Skeletal muscle cell (primary cell): ENCODE results near the gene ALDH7A1.
A peak's percentile ranks its signal among the peaks of the same experiment; 100 is the strongest.

Source experiments
- DNase-seq: peaks from one replicate; pipeline ENCODE4 v3.0.0-alpha.2; 2010; ENCODE audit warnings: low read depth
- H3K4me3 ChIP-seq: 2 replicates; pipeline ENCODE4 v1.5.1; 2011; ENCODE audit warnings: low read depth, mild to moderate bottlenecking, control low read depth, low read length, moderate library complexity

ALDH7A1 gene

DNA sequence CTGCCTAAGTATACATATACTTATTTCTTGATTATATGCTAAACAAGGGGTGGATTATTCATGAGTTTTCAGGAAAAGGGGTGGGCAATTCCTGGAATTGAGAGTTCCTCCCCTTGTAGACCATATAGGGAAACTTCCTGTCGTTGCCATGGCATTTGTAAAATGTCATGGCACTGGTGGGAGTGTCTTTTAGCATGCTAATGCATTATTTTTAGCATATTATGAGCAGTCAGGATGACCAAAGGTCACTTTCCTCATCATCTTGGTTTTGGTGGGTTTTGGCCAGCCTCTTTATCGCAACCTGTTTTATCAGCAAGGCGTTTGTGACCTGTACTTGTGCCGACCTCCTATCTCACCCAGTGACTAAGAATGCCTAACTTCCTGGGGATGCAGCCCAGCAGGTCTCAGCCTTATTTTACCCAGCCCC is 80.9 kb downstream of the ALDH7A1 start:
- DNase-seq, result no peak
- H3K4me3 ChIP-seq, result no peak overlapping the region

DNA sequence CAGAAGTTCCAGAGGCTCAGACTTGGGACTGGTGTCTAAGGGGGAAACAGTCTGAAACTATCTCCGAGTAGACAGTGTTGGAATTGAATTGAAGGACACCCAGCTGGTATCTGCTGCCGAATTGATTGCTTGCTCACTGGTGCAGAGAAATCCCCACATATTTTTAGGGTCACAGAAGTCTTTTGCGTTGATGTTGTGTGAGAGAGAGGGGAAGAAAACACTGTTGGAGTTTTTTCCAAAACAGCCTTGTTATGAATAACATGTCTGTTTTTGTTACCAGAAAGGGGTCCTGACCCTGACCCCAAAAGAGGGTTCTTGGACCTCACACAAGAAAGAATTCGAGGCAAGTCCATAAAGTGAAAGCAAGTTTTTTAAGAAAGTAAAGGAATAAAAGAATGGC is 81.3 kb downstream of the ALDH7A1 start:
- no peak for DNase-seq
- no peak overlapping the region for H3K4me3 ChIP-seq

DNA sequence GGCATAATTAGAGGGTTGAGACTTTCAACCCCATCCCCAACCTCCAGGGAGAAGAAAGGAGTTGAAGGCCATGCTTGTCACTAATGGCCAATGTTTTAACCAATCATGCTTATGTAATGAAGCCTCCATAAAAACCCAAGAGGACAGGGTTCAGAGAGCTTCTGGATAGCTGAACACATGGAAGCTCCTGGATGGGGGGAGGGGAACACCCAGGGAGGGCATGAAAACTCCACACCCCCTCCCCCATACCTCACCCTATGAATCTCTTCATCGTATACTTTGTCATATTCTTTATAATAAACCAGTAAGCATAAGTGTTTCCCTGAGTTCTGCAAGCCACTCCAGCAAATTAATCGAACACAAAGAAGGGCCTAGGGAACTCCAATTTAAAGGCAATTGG is 81.7 kb downstream of the ALDH7A1 start:
- no peak for DNase-seq
- no peak overlapping the region for H3K4me3 ChIP-seq

DNA sequence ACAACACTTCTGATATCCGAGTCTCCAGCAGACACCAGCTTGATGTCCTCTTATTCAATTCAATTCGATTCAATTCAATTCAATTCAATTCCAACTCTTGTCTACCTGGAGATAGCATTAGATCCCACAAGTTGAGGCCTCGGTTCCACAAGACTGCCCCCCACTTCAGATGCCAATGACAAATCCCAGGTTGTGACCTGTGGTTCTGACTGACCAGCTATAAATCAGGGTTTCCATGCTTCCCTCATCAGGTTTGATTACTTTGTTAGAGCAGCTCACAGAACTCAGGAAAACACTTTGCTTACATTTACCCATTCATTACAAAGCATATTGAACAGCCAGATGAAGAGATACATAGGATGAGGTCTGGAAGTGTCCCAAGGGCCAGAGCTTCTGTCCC is 82.6 kb downstream of the ALDH7A1 start:
- DNase-seq, result no peak
- no peak overlapping the region for H3K4me3 ChIP-seq

DNA sequence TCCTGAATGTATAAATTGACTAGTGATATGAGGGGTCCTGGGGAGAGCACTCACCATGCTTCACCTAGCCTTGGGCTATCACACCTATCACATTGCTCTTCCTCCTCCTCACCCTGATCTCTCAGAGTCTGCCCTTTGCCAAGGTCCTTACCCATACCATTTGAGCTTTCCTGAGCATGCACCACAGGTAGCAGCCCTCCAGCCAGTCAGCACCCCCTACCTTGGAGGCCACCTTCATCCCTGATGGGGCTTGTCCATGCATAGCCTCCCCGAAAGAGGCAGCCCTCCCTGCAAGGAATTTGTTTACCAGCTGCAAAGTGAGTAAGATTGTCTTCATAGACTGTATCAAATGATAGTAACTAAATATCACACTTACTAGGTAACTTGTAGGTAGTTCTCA is 83.1 kb downstream of the ALDH7A1 start:
- no peak overlapping the region for H3K4me3 ChIP-seq
- DNase-seq, result no peak

DNA sequence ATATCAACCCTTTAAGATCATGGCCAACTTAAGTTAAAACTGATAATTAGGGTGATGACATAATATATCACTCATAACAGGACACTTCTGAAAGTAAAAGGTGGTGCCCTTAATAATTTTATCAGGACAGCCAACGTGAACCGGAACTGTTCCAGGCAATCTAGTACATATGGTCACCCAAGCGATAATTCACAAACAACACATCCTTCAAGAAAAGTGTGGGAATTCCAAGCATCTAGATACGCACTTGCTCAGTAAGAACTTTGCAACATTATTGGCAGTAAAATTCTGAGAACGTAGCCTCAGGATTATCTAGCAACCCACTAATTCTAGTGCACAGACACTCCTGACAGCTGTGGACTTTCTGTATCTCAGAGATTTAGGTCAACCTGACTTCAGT is 85.7 kb downstream of the ALDH7A1 start:
- no peak overlapping the region for H3K4me3 ChIP-seq
- DNase-seq, result no peak

DNA sequence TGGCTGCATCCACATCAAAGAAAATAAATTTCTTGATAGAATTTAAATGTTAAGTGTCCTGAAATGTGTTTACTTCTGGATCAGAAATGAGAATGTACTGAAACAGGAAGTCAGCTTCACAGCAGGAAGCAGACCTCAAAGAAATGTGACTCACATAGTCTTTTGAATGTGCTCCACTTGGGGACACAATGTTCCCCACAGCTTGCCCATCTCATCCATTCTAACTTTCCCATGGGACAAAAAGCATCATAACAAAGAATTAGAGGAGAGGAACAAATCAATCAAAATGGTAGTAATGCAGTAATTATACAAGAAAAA is 86.1 kb downstream of the ALDH7A1 start:
- DNase-seq, result peak; percentile 71
- H3K4me3 ChIP-seq, result no peak overlapping the region

DNA sequence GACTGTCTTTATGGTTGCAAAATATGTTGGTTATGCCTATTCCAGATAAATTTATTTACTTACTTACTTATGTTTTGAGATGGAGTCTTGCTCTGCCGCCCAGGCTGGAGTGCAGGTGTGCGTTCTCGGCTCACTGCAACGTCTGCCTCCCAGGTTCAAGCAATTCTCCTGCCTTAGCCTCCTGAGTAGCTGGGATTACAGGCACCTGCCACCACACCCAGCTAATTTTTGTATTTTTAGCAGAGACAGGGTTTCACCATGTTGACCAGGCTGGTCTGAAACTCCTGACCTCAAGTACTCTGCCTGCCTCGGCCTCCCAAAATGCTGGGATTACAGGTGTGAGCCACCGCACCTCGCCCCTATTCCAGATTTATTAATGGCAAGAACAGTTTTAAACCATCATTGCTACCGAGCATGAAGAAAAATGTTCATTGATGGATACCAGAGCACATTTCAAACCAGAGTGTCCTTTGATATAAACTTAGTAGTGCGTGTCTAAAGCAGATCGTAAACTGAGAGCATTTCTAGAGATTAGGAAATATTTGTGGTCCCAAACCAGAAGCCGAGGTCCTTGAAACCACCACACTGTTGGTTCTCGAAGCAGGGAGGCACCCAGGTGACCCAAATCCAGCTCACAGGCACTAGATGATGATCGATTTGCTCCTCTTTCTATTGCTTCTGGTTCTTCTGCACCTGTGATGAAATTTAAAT is 86.6 kb downstream of the ALDH7A1 start:
- no peak overlapping the region for H3K4me3 ChIP-seq
- DNase-seq, result no peak

DNA sequence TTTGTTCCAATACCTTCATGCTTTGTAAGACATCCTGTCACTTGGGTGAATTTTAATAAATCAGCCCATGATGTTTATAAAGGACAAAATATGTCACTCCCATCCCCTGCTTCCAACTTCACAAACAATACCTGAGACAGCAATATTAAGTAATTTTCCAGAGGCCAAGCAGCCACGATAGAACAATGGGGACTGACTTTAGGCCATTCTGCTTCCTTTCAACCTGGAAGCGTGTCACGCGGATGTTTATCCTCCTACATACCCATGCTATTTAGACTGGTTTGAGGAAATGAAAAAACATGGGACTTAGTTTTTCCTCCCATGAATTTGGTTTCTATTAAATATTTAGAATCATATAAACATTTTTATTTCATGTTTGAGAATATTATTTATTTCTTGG is 88.9 kb downstream of the ALDH7A1 start:
- no peak overlapping the region for H3K4me3 ChIP-seq
- DNase-seq, result no peak

DNA sequence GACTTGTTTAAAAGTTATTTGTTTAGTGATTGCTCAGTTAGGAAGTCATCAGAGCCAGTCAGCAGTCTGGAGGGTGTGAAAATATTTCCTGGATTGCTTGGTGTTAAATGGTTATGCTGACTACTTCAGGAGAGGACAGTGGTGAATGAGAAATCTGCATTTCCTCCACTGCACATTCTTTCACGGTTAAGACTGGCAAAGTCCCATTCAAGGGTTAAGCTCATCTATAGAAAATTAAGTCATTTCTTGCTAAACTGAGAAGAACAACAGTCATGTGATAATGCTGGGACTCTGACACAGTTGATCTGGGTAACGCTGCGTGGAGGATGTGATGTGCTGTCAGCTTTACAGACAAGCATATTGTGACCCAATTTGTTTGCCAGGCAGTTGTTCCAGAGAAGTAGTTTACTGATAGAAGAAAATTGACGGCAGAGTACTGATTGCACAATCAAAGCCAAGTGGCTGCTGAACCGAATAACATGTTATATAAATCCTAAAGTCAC is 91.4 kb downstream of the ALDH7A1 start:
- H3K4me3 ChIP-seq, result no peak overlapping the region
- no peak for DNase-seq

DNA sequence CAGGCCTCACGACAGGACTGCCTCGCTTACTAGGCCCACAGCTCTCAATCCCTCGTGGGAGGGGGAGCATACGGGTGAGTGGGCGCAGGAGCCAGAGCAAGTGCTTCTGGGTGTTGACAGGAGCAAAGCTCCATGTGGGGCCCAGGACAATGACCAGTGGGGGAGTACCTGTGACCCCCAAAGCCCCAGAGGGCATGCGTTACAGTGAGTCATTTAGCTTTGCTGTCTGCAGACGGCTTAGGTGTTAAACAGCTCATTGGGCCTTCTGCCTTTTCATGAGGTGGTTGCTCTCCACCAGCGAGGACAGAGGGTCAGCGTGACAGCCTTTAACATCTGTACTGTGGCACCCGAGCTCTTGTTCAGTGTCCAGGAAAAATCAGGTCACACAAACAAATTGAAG is 93.6 kb downstream of the ALDH7A1 start:
- no peak for DNase-seq

DNA sequence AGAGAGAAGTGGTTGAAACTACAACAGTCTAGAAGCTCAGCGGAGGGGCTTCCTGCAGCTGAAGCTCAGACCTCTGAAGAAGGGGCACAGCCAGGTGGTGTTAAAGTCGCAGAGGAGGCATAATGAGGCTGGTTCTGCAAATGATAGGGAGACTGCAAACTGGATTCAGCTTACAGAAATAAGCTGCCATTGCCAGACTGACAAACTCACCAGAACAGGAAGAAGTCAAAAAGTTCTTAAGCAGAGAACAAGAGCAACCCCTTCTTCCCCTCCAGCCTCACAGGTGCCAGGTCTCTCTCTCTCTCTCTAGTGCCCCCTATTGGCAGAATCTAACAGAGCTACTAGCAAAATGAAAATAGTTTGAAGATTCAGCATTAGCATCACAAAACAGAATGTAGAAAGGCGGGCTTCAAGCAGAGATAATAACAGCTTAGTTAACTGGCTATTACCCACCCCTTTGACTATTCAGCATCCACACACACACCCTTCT is 95.1 kb downstream of the ALDH7A1 start:
- H3K4me3 ChIP-seq, result no peak overlapping the region
- DNase-seq, result no peak

More for the DNA sequence above, 93.6 kb downstream of the ALDH7A1 start:
- H3K4me3 ChIP-seq, result no peak overlapping the region

DNA sequence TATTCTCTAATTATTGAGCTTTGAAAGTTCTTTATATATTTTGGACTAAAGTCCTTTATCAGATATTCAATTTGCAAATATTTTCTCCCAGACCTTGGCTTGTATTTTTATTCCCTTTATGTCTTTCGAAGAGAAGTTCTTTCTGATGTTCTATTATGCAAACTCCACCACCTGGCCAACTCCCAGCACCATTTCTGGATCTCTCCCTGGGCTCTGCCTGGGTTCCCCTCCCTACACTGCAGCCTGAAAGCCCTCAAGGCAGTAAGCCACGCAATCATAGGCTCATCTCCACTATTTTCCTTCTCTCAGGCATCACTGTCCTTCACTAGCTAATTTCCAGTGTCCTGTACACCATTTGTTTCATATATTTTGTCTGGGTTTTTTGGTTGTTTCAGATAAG is 95.7 kb downstream of the ALDH7A1 start:
- DNase-seq, result no peak
- no peak overlapping the region for H3K4me3 ChIP-seq

DNA sequence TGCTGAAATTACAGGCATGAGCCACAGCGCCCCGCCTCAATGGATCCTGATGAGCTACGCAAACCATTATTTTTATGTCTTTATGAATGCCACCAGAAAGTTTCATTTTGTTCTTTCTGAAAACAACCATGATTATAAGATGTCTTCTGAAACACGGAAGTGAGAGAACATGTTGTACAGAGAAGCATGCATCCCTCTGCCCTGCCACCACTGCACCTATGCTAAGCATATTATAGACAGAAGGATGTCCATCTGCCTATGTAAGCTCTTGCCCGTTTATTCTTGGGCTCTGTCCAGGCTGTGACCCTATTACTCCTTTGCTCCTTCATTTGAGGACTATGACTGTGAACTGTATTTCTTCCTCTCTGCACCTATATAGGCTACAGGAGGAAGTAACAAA is 97.5 kb downstream of the ALDH7A1 start:
- no peak overlapping the region for H3K4me3 ChIP-seq
- no peak for DNase-seq

DNA sequence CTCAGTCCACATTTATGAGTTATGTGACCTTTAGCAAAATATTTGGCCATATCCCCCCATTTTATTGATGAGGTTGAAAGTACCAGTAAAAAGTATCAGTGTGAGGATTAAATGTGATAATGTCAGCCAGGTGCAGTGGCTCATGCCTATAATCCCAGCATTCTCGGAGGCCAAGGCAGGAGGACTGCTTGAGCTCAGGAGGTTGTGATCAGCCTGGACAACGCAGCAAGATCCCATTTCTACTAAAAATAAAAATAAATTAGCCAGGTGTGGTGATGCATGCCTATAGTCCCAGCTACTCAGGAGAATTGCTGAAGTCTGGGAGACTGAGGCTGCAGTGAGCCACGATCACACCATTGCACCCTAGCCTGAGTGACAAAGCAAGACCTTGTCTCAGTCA is 100.6 kb downstream of the ALDH7A1 start:
- DNase-seq, result no peak
- H3K4me3 ChIP-seq, result no peak overlapping the region

DNA sequence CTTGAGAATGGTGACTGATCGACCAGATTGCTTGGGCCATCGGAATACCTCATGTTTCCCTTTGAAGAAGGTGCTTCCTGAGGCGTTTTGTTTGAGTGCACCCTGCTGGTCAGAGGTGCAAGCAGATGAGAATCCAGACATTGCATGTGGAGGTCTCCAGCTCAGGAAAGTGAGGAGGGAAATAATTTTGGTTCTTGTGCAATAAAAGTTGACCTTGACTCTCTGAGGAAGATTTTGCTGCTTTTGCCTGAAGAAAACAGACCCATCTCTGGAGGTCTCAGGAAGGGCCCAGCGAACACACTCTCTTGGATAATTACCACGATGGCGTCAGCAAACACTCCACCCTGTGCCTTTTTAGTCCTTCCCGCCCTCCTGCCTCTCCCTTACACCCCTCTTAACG is 102.1 kb downstream of the ALDH7A1 start:
- H3K4me3 ChIP-seq, result no peak overlapping the region
- no peak for DNase-seq

DNA sequence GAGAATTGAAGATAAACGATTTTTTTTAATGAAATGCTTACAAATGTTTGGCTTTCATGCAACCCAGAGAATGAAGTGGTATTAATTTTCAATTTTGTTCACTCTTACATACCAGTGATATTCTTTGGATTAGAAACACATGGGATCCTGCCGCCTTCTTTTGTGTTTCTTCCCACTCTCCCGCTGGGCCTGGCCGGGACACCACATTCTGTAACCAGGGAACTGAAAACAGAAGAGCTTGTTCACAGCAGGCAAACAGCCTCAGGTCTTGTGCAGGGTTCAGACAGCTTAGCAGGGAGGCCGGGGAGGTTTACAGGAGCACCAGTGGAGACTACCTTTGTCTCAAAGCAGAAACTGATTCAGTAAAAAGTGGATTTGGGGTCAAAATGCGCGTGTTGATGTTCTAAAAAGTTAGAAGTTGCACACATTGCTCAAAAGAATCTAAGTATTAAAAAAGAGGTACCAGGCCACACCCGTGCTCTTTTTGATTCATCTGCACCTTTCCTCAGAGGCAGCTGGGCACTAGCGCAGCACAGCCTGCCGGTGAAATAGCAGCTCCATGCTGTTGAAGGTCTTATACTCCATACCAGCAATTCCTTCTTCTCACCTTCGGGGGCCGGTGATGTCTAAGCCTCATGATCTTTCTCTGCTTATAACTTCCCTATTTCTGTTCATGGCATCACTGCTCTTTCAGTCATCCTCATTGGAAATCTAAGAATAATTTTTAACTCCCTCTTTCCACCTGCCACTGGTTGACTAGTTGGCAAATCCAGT is 104.7 kb downstream of the ALDH7A1 start:
- no peak for DNase-seq
- H3K4me3 ChIP-seq, result no peak overlapping the region

DNA sequence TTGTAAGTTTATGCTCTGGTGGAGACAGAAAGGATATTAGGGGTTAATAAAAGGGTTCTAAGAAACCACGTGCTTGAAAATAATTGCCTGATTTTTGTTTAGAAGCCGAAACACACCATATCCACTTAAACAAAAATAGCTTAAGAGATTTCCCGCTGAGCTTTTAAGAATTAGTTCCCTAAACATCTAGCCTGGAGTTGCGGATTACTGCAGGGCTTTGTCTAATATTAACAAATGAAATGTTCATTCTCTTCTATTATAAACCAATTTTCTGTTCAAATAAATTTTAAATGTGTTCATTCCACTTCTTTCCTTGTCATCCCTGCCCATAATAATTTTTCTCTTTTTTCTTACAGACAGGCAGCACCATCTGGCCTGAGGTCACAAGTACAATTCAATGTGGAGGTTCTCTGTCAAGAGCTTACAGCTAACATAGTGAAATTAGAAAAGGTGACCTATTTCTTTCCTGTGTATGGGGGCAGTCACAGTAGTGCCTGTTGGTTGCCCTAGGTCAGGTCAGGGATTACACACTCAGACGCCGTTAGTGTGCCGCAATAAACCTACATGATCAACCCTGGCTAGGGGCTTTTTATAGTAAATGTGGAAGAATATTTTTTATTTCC is 106.5 kb downstream of the ALDH7A1 start:
- H3K4me3 ChIP-seq, result no peak overlapping the region
- DNase-seq, result no peak

DNA sequence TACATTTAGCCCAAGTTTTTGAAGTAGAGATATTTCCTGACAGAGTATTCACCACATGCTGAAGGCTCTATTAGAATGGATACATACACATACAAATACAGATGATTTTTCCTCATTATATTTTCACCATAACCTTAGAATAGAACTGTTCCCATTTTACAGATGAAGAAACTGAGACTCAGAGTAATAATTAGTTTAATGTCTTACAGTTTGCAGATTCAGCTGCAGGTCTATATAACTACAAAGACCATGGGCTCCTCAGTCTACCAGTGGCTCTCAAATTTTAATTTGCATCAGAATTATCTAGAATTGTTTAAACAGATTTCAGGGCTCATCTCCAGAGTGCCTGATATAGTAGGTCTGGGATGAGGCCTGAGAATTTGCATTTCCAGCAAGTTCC is 107.4 kb downstream of the ALDH7A1 start:
- no peak for DNase-seq
- H3K4me3 ChIP-seq, result no peak overlapping the region

DNA sequence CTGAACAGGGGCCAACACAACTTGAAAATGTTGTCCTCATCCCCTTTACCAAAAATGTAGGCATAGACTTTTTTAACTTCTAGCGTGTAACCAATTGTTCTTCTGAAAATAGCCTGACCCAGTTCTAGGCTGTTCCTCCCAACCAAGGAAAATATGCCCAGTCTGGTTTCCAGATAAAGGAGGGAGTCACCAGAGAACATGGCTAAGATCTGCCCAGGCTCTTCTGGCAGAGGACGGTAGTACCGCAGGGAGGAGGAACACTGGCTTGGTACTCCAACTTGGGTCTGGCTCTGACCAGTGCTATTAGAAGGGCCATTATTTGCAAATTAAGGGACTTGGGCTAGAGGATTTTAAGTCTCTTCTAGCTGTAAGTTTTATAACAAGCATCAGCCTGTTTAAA is 108.7 kb downstream of the ALDH7A1 start:
- no peak overlapping the region for H3K4me3 ChIP-seq
- no peak for DNase-seq

DNA sequence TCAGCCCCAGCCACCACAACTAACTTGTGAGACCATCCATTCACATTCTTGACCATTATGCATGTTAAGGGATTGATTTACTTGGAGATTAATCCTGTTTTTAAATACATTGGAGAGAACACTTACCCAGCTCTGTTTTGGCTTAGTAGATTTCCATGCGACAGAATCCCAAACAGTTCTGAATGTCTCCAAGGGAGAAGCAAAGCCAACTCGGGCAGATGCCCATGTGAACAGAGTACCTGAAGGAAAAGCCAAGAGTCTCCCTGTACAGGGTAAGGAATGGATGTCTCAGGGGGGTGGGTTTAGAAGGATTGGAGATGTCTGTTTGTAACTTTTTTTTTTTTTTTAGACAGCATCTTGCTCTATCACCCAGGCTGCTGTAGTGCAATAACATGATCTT is 110.8 kb downstream of the ALDH7A1 start:
- DNase-seq, result no peak
- no peak overlapping the region for H3K4me3 ChIP-seq
